Activated naive CD8-positive, alpha-beta T cell treated with anti-CD3 and anti-CD28 coated beads, Interleukin-2, amount 50 U/mL, for 24 hours (primary cell): Measurements from ENCODE around the gene TRPC6.
"Not testable (repeated sequence)": the region's sequence is repeated elsewhere in the genome, so short reads cannot be mapped to it uniquely, and the experiment has no call there.

Source experiments
- ATAC-seq: fragments of 150-1000 bp; cut with Tn5 transposase; one replicate; pipeline ENCODE4 v1.10.0; 2021
- DNase-seq: peaks from one replicate; pipeline ENCODE4 v3.0.0; 2021
- H3K27ac Mint-ChIP-seq: one replicate; pipeline ENCODE4 v1.8.0; 2021; ENCODE audit warnings: mild to moderate bottlenecking, mixed read lengths
- H3K27me3 Mint-ChIP-seq: one replicate; pipeline ENCODE4 v1.8.0; 2021; ENCODE audit warnings: mixed read lengths
- H3K36me3 Mint-ChIP-seq: one replicate; pipeline ENCODE4 v1.8.0; 2021; ENCODE audit warnings: low read depth, mixed read lengths
- H3K4me1 Mint-ChIP-seq: one replicate; pipeline ENCODE4 v1.8.0; 2021; ENCODE audit warnings: mixed read lengths
- H3K4me3 Mint-ChIP-seq: one replicate; pipeline ENCODE4 v1.8.0; 2021; ENCODE audit warnings: mild to moderate bottlenecking, moderate library complexity, mixed read lengths
- H3K9me3 Mint-ChIP-seq: one replicate; pipeline ENCODE4 v1.8.0; 2021; ENCODE audit warnings: mixed read lengths

The TRPC6 gene

GRCh38 chr11:101448881-101449442 lies 134.8 kb downstream of the TRPC6 start:
- Mint-ChIP-seq H3K4me3 (no peak overlapping the region), H3K27me3 (no peaks in the 10 kb centered on the region), H3K4me1 (no peaks in the 10 kb centered on the region), H3K9me3 (peaks cover 5% of the 10 kb centered on the region), H3K27ac (no peak overlapping the region), H3K36me3 (no peaks in the 10 kb centered on the region)
- DNase-seq = no peak
- ATAC-seq = no peak

- no peak for ATAC-seq
- Mint-ChIP-seq H3K27me3 (no peaks in the 10 kb centered on the region), H3K4me3 (no peak overlapping the region), H3K36me3 (no peaks in the 10 kb centered on the region), H3K4me1 (no peaks in the 10 kb centered on the region), H3K27ac (no peak overlapping the region), H3K9me3 (peaks cover 5% of the 10 kb centered on the region)
- no peak for DNase-seq
Measured at GRCh38 chr11:101446726-101447125, 137.1 kb downstream of the TRPC6 start.

GRCh38 chr11:101446238-101446637 lies 137.6 kb downstream of the TRPC6 start:
- Mint-ChIP-seq H3K9me3 (no peaks in the 10 kb centered on the region), H3K27ac (no peak overlapping the region), H3K4me1 (no peaks in the 10 kb centered on the region), H3K4me3 (no peak overlapping the region), H3K27me3 (no peaks in the 10 kb centered on the region), H3K36me3 (no peaks in the 10 kb centered on the region)
- ATAC-seq = no peak
- no peak for DNase-seq

GRCh38 chr11:101445761-101446160 lies 138.0 kb downstream of the TRPC6 start:
- H3K9me3 Mint-ChIP-seq = no peaks in the 10 kb centered on the region
- ATAC-seq = no peak
- H3K4me1 Mint-ChIP-seq = no peaks in the 10 kb centered on the region
- no peak for DNase-seq
- no peaks in the 10 kb centered on the region for H3K27me3 Mint-ChIP-seq
- no peaks in the 10 kb centered on the region for H3K36me3 Mint-ChIP-seq
- no peak overlapping the region for H3K4me3 Mint-ChIP-seq
- no peak overlapping the region for H3K27ac Mint-ChIP-seq

- Mint-ChIP-seq H3K27me3 (no peaks in the 10 kb centered on the region), H3K9me3 (no peaks in the 10 kb centered on the region), H3K4me1 (no peaks in the 10 kb centered on the region), H3K27ac (no peak overlapping the region), H3K36me3 (no peaks in the 10 kb centered on the region), H3K4me3 (no peak overlapping the region)
- ATAC-seq (no peak), DNase-seq (no peak)
Measured at GRCh38 chr11:101444851-101445250, 139.0 kb downstream of the TRPC6 start.

GRCh38 chr11:101444164-101444563 lies 139.6 kb downstream of the TRPC6 start:
- Mint-ChIP-seq H3K4me1 (no peaks in the 10 kb centered on the region), H3K27me3 (no peaks in the 10 kb centered on the region), H3K27ac (no peak overlapping the region), H3K9me3 (no peaks in the 10 kb centered on the region), H3K36me3 (no peaks in the 10 kb centered on the region), H3K4me3 (no peak overlapping the region)
- no peak for ATAC-seq
- DNase-seq = no peak

- ATAC-seq = no peak
Measured at GRCh38 chr11:101442936-101443521, 140.8 kb downstream of the TRPC6 start.

GRCh38 chr11:101442171-101442570 lies 141.6 kb downstream of the TRPC6 start:
- H3K27me3 Mint-ChIP-seq = no peaks in the 10 kb centered on the region
- DNase-seq = no peak
- ATAC-seq = no peak

More at GRCh38 chr11:101442936-101443521, 140.8 kb downstream of the TRPC6 start:
- no peak for DNase-seq
- no peak overlapping the region for H3K27ac Mint-ChIP-seq
- H3K9me3 Mint-ChIP-seq = no peaks in the 10 kb centered on the region
- H3K4me3 Mint-ChIP-seq = no peak overlapping the region
- H3K27me3 Mint-ChIP-seq = no peaks in the 10 kb centered on the region
- no peaks in the 10 kb centered on the region for H3K4me1 Mint-ChIP-seq
- H3K36me3 Mint-ChIP-seq = no peaks in the 10 kb centered on the region

GRCh38 chr11:101441747-101442146 lies 142.1 kb downstream of the TRPC6 start:
- no peak for ATAC-seq

More at GRCh38 chr11:101442171-101442570, 141.6 kb downstream of the TRPC6 start:
- Mint-ChIP-seq H3K36me3 (no peaks in the 10 kb centered on the region), H3K4me1 (no peaks in the 10 kb centered on the region), H3K27ac (no peak overlapping the region), H3K4me3 (no peak overlapping the region), H3K9me3 (no peaks in the 10 kb centered on the region)

GRCh38 chr11:101439488-101439887 lies 144.3 kb downstream of the TRPC6 start:
- H3K9me3 Mint-ChIP-seq = no peaks in the 10 kb centered on the region
- ATAC-seq (no peak), DNase-seq (no peak)
- no peaks in the 10 kb centered on the region for H3K4me1 Mint-ChIP-seq
- no peak overlapping the region for H3K27ac Mint-ChIP-seq
- H3K27me3 Mint-ChIP-seq = no peaks in the 10 kb centered on the region
- no peak overlapping the region for H3K4me3 Mint-ChIP-seq
- H3K36me3 Mint-ChIP-seq = no peaks in the 10 kb centered on the region

More at GRCh38 chr11:101441747-101442146, 142.1 kb downstream of the TRPC6 start:
- Mint-ChIP-seq H3K4me3 (no peak overlapping the region), H3K27ac (no peak overlapping the region), H3K9me3 (no peaks in the 10 kb centered on the region), H3K36me3 (no peaks in the 10 kb centered on the region), H3K4me1 (no peaks in the 10 kb centered on the region), H3K27me3 (no peaks in the 10 kb centered on the region)
- DNase-seq = no peak

- H3K27me3 Mint-ChIP-seq, H3K4me1 Mint-ChIP-seq, H3K36me3 Mint-ChIP-seq, DNase-seq, H3K4me3 Mint-ChIP-seq, H3K9me3 Mint-ChIP-seq, ATAC-seq, H3K27ac Mint-ChIP-seq: not testable (repeated sequence)
Measured at GRCh38 chr11:101438708-101439107, 145.1 kb downstream of the TRPC6 start.

- ATAC-seq (no peak), DNase-seq (no peak)
- Mint-ChIP-seq H3K4me1 (no peaks in the 10 kb centered on the region), H3K27me3 (no peaks in the 10 kb centered on the region), H3K9me3 (no peaks in the 10 kb centered on the region), H3K27ac (no peak overlapping the region), H3K36me3 (no peaks in the 10 kb centered on the region), H3K4me3 (no peak overlapping the region)
Measured at GRCh38 chr11:101438126-101438525, 145.7 kb downstream of the TRPC6 start.

- Mint-ChIP-seq H3K9me3 (no peaks in the 10 kb centered on the region), H3K27ac (no peak overlapping the region), H3K4me1 (no peaks in the 10 kb centered on the region), H3K4me3 (no peak overlapping the region), H3K36me3 (no peaks in the 10 kb centered on the region), H3K27me3 (no peaks in the 10 kb centered on the region)
- ATAC-seq = no peak
- DNase-seq = peak; percentile 3
Measured at GRCh38 chr11:101436511-101437142, 147.2 kb downstream of the TRPC6 start.

GRCh38 chr11:101435408-101435973 lies 148.3 kb downstream of the TRPC6 start:
- Mint-ChIP-seq H3K4me1 (no peaks in the 10 kb centered on the region), H3K27me3 (no peaks in the 10 kb centered on the region), H3K9me3 (peaks cover 4% of the 10 kb centered on the region), H3K36me3 (no peaks in the 10 kb centered on the region), H3K4me3 (no peak overlapping the region), H3K27ac (no peak overlapping the region)
- DNase-seq (no peak), ATAC-seq (no peak)

GRCh38 chr11:101434026-101434643 lies 149.7 kb downstream of the TRPC6 start:
- H3K27me3 Mint-ChIP-seq = no peaks in the 10 kb centered on the region
- no peak for DNase-seq
- H3K36me3 Mint-ChIP-seq = peaks cover 2% of the 10 kb centered on the region
- ATAC-seq = no peak
- peaks cover 6% of the 10 kb centered on the region for H3K9me3 Mint-ChIP-seq
- no peak overlapping the region for H3K4me3 Mint-ChIP-seq
- no peaks in the 10 kb centered on the region for H3K4me1 Mint-ChIP-seq
- no peak overlapping the region for H3K27ac Mint-ChIP-seq
